GM13977 (cell line): Measurements from ENCODE around the gene KLF12.

Source experiments
- DNase-seq: peaks from one replicate; pipeline ENCODE4 v3.0.0; 2012; ENCODE audit warnings: low spot score
- in situ Hi-C: fragments of 300-500 bp; cut with MboI; formaldehyde crosslinking; loops from one replicate; pipeline ENCODE4 v1.12.0; 2022; ENCODE audit warnings: low sequenced_read_pairs, low pct_unique_long_range_greater_than_20kb, mixed read lengths, inconsistent platforms; ENCODE audit not compliant: unreplicated experiment
- TF ChIP-seq, protein P1 (sequence below): IDR thresholded peaks from 2 replicates; pipeline ENCODE4 v1.5.1; 2012; ENCODE audit warnings: mild to moderate bottlenecking, control low read depth; ENCODE audit not compliant: insufficient read depth; ENCODE audit errors: extremely low read depth, missing control alignments

Gene KLF12

DNA sequence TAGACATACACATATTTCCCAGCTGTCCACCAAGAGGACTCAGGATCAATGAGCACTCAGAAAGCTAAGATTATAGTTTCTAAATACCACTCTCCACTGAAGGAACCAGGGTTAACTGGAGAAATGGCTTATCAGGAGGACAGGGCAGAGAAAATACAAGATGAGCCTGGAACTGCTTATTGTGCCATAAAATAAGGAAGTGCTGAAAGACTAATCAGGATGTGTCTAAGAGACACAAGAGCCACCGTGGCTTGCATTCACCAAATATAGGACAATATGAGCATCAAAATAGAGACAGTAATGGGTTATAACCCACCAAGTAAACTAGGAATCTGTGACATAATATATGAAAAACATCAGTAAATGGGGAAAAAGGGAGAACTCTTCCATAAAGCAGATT is 32.8 kb downstream of the KLF12 start:
- DNase-seq: no peak
- in situ Hi-C loops: no loop called here
- TF ChIP-seq, protein P1, sequence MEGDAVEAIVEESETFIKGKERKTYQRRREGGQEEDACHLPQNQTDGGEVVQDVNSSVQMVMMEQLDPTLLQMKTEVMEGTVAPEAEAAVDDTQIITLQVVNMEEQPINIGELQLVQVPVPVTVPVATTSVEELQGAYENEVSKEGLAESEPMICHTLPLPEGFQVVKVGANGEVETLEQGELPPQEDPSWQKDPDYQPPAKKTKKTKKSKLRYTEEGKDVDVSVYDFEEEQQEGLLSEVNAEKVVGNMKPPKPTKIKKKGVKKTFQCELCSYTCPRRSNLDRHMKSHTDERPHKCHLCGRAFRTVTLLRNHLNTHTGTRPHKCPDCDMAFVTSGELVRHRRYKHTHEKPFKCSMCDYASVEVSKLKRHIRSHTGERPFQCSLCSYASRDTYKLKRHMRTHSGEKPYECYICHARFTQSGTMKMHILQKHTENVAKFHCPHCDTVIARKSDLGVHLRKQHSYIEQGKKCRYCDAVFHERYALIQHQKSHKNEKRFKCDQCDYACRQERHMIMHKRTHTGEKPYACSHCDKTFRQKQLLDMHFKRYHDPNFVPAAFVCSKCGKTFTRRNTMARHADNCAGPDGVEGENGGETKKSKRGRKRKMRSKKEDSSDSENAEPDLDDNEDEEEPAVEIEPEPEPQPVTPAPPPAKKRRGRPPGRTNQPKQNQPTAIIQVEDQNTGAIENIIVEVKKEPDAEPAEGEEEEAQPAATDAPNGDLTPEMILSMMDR: no peak

DNA sequence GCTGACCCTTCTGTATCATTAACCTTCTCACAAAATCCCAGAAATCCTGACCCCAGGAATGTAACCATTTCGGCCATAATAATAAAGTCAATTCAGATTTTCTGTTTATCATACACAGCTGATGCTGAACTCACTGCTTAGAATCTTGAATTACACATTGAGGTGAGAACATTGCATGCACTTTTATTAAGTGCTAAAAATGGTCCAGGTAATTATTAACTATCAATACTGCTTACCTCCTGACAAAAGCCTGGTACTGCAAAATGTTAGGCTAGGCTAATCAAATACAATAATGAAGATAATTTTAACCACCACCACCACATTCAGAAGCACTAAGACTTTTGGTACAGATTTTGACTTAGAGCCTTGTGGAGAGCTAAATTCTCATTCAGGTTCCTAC is 36.1 kb downstream of the KLF12 start:
- DNase-seq: no peak
- TF ChIP-seq, protein P1: no peak
- in situ Hi-C loops: no loop called here

DNA sequence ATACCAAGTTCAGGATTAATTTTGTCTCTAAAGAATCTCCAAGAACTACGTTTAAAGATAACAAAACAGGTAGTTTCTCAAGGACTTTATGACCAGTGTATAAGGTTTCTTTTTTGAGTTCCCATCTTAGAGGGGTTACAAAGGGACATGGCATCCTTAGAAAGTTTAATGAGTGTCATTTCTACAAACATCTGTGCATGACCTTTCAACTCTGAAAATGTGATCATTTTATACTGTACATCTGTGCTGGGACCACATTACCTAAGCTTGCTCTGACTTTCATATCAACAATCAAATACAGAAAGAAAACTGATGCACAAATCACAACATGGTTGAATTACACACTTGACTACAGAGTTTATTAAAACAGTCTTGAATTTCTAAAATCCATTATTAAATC is 37.1 kb downstream of the KLF12 start:
- in situ Hi-C loops: no loop called here
- DNase-seq: no peak
- TF ChIP-seq, protein P1: no peak

DNA sequence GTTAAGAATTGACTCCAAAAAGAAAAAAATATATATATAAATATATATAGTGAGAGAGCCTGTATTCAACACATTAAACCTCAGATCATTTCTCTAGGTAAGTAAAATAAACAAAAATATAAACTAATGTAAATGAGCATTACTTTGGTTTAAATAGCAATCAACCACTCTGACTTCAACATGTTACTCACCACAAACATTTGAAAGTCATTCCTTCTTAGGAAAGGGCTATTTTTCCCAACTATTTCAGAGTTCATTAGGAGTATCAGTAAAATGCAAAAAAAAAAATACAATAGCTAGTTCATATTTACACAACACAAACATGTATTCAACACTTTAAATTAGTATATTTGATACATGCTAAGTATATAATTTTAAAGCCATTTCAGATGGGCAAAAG is 40.5 kb downstream of the KLF12 start:
- TF ChIP-seq, protein P1: no peak
- in situ Hi-C loops: no loop called here
- DNase-seq: no peak

DNA sequence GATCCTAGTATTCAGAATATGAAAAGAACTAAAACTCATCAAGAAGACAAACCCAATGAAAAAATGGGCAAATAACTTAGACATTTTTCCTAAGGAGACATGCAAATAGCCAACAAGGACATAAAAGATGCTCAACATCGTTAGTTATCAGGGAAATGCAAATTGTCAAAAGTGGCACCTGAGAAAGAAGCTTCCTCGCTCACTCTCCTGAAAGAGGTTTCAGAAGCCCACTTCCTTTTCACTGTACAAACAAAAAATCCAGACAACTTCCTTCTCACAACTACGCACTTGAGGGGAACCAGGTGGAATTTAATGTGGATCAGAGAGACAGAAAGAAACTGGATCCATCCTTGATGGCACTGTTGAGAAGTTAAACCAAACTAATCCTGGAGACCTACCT is 41.5 kb downstream of the KLF12 start:
- in situ Hi-C loops: no loop called here
- DNase-seq: no peak
- TF ChIP-seq, protein P1: no peak

DNA sequence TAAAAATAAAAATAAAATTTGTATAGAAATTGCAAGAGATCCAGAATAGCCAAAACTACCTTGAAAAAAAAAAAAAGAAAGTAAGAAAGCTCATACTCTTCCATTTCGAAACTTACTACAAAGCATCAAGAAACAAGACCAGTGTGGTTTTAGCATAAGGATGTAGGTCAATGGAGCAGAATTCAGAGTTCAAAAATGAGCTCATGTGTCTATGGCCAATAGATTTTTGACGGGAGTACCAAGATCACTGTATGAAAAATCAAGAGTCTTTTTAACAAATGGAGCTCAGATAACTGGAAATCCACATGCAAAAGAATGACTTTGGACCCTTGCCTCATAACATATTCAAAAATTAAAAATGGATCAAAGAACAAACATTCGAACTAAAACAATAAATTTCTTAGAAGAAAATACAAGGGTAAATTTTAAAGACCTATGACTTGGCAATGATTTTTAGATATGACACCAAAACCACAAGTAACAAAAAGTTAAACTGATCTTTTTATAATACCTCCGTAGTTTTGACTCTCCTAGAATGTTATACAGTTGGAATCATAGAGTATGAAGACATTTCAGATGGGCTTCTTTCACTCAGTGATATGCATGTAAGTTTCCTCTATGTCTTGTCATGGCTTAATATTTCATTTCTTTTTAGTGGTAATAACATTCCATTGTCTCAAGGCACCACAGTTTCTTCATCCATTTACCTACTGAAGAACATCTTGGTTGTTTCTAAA is 43.2 kb downstream of the KLF12 start:
- no peak for DNase-seq
- in situ Hi-C loops: no loop called here
- TF ChIP-seq, protein P1: no peak
